ENCODE measurements around the gene KIF5B.
A peak's percentile ranks its signal among the peaks of the same experiment; 100 is the strongest.
"Not testable (repeated sequence)": the region's sequence is repeated elsewhere in the genome, so short reads cannot be mapped to it uniquely, and the experiment has no call there.

The KIF5B gene

DNA sequence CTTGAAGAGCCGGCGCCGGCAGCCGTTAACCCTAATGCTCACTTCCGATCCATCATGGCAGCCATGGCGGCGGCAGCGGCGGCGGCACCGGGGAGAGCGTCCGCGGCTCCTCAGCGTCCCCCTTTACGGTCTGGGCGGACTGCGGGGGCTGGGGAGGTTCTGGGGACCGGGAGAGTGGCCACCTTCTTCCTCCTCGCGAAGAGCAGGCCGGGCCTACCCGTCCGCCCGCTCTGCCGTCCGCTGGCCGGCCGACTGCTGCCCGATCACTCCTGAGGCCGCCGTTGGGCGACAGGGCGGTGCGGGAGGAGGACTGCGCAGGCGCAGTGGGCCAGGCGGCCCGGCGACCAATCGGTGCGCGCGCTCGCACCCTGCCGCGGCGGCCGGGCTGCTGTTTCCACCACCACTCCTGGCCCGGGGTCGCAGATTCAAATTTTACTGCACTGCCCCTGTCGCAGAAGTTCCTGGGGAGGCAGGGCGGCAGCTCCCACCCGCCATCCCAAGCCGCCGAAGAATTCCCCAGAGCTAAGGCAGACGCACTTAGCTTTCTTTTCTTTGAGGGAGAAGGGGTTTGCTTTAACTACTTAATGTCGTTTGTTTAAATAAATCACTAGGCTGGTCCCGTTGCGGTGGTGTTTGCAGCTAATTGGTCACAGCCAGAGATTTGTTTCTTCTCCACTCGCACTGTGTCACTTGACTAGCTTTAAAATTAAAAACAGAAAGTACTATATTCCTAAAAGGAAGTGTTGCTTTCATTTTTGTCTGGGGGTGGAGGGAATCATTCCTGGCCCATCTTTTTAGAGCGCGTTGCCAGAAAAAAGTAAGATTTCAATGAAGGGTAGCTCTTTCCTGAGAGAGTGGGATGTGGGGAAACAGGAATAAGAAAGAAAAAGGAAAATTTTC, at the start of gene KIF5B:
KIF5B (minus strand) TSS at position 290 of the 900 bp plus-strand sequence. CDS start 452 bp downstream, outside the sequence.
- DNase-seq (ENCODE audit: low spot score), result peak; percentile 85

- DNase-seq (ENCODE audit: low spot score), result no peak
These were observed 49.7 kb upstream of the KIF5B start for GRCh38 chr10:32105782-32106382.

GRCh38 chr10:32104622-32105509, 48.6 kb upstream of the KIF5B start:
- no peak for DNase-seq (ENCODE audit: low spot score)

GRCh38 chr10:32104181-32104580, 48.0 kb upstream of the KIF5B start:
- no peak for DNase-seq (ENCODE audit: low spot score)

DNA sequence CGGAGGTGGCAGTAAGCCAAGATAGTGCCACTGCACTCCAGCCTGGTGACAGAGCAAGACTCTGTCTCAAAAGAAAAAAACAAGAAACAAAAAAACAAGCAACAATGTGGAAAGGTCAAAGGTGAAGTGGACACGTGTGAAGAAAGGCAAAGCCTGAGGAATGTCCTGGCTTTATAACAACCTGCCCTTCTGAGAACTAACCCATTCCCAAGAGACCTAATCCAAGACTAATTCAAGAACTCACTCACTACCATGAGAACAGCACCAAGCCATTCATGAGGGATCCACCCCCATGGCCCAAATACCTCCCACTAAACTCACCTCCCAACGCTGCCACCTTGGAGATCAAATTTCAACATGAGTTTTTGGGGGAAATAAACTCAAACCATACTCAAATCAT, 47.5 kb upstream of the KIF5B start:
- DNase-seq (ENCODE audit: low spot score), result no peak

GRCh38 chr10:32098566-32099259, 42.5 kb upstream of the KIF5B start:
- DNase-seq (ENCODE audit: low spot score), result not testable (repeated sequence)

- no peak for DNase-seq (ENCODE audit: low spot score)
These were observed 39.0 kb upstream of the KIF5B start for GRCh38 chr10:32095116-32095733.

GRCh38 chr10:32093650-32094049, 37.4 kb upstream of the KIF5B start:
- no peak for DNase-seq (ENCODE audit: low spot score)

- no peak for DNase-seq (ENCODE audit: low spot score)
These were observed 34.8 kb upstream of the KIF5B start for GRCh38 chr10:32091046-32091445.

- DNase-seq (ENCODE audit: low spot score), result no peak
These were observed 28.1 kb upstream of the KIF5B start for GRCh38 chr10:32084185-32084851.

DNA sequence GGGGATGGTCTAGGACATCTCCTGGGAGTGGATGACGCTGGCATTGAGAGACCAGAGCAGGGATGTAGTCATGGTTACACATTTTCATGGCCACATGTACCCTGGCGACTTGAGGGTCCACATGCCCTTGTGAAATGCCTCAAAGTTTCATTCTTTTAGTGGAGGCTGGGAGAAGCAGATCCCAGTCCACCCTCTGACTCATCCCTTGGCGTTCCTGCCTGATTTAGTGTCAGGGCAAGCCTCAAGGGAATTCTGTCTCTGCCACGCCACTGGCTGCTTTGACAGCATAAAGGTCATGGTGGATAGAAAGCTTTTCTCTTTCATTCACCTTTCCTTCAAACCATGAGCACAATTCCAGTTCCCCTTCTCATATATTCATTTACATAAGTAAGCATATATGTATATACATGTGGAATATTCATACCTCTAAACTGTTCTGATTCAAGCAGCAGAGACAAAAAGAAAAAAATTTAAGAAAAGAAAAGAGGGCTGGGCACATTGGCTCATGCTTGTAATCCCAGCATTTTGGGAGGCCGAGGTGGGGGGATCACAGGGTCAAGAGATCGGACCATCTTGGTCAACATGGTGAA, 21.8 kb upstream of the KIF5B start:
- no peak for DNase-seq (ENCODE audit: low spot score)

GRCh38 chr10:32073659-32074058, 17.4 kb upstream of the KIF5B start:
- DNase-seq (ENCODE audit: low spot score), result no peak

DNA sequence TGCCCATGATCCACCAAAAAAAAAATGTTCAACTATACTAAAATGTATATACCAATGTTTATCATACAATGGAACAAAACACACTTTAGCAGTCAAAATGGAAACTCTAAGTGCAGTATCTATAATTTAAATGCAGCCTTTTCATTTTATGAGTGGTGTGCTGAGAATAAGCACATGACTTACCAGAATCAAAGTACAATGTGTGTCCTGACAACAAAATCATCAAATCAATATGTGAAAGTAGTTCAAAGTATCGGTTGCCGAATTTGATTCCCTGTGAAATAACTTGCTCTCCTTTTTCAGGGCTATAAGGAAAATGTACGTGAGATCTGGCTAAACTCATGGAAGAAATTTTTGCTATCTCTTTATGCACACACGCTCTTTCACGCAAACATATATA, 16.9 kb upstream of the KIF5B start:
- DNase-seq (ENCODE audit: low spot score), result no peak

- no peak for DNase-seq (ENCODE audit: low spot score)
These were observed 16.0 kb upstream of the KIF5B start for GRCh38 chr10:32072025-32072800.

DNA sequence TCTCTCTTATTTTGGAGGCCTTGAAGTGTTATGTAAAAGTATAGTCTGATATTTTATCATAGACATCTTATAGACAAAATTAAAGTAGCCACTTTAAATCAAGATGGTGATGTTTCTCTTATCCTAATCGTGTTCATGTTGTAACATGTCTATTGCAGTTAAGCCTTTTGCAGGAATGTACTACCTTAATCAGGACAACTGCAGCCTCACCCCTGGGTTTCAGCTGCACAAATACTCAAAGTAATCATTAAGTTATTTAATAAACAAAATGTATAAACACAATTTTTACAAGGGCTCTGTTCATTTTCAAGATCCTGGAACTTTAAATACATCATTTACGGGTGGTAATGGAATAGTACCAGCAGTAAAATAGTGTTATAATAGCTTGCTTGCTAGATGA, 14.4 kb upstream of the KIF5B start:
- no peak for DNase-seq (ENCODE audit: low spot score)

GRCh38 chr10:32068569-32068968, 12.3 kb upstream of the KIF5B start:
- no peak for DNase-seq (ENCODE audit: low spot score)

- DNase-seq (ENCODE audit: low spot score), result not testable (repeated sequence)
These were observed 11.7 kb upstream of the KIF5B start for GRCh38 chr10:32067931-32068330.

DNA sequence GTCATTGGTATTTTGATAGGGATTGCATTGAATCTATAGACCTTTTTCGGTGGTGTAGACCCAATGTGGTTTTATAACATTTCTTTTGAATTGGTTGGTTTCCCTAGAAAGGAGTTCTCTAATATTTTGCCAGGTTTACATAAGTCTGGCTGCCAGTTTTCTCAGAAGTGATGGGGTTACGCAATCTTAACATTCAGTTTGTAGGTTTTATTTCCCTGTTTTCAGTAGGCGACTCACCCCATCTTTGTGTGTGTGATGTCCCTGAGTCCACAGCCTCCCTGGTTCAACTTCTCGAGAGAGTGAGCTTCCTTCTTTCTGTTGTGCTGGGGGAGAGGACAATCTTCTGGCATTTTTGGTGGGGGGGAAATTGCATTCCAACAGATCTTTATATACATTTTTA, 9.6 kb upstream of the KIF5B start:
- DNase-seq (ENCODE audit: low spot score), result no peak

DNA sequence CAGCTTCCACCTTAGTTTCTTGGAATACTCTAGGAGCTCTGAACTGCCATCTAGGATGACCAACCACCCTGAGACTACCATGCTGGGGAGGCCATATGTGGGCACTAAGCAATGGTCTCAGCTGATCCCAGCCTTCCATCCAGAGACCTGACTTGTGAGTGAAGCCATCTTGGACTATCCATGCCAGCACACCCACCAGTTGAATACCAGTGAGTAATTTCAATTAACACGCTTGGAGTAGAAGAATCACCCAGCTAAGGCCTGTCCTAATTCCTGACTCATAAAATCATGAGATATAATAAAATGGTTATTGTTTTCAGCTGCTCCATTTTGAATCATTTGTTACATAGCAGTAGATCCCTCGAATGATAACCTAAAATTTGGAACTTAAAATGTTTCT, 5.2 kb upstream of the KIF5B start:
- no peak for DNase-seq (ENCODE audit: low spot score)

GRCh38 chr10:32060347-32060746, 4.1 kb upstream of the KIF5B start:
- DNase-seq (ENCODE audit: low spot score), result no peak

Measured in CD4-positive, alpha-beta T cell treated with Interleukin-15 for 4 hours (primary cell).